Epithelial cell of proximal tubule (primary cell): ENCODE results near the gene SOX14. TPM values are rescaled to one million over a fixed set of nuclear protein-coding genes. Genes with fewer than 3 reads are reported as not detected.
A peak's percentile ranks its signal among the peaks of the same experiment; 100 is the strongest.

Experiments used
- DNase-seq: peaks from one replicate; pipeline ENCODE4 v3.0.0-alpha.2; 2011; ENCODE audit warnings: low read depth
- H3K4me3 ChIP-seq: 2 replicates; pipeline ENCODE4 v1.5.1; 2011; ENCODE audit warnings: low read depth, mild to moderate bottlenecking, low read length
- CTCF ChIP-seq: conservative IDR thresholded peaks from 2 replicates; pipeline ENCODE4 v1.5.1; 2012; ENCODE audit warnings: low read depth, mild to moderate bottlenecking, low read length
- total RNA-seq: library from RNA; depleted of rRNA; stranded (reverse); fragments of >200 nt; gene quantifications from 2 replicates; pipeline ENCODE4 v1.2.3, GENCODE V29; 2015

The SOX14 gene
- total RNA-seq, 1 donor from 2014 or later, result not detected

GRCh38 chr3:137764563-137765309 lies 621 bp downstream of the SOX14 start:
- TF ChIP-seq CTCF, result no peak
- DNase-seq, result no peak
- no peak overlapping the region for H3K4me3 ChIP-seq

GRCh38 chr3:137765310-137766033 lies 1.4 kb downstream of the SOX14 start:
- DNase-seq, result no peak
- TF ChIP-seq CTCF, result no peak
- no peak overlapping the region for H3K4me3 ChIP-seq

- no peak for DNase-seq
- no peak for TF ChIP-seq CTCF
- H3K4me3 ChIP-seq, result no peak overlapping the region
These were observed 2.1 kb downstream of the SOX14 start for GRCh38 chr3:137766041-137766875.

GRCh38 chr3:137766876-137767537 lies 2.9 kb downstream of the SOX14 start:
- DNase-seq, result no peak
- no peak for TF ChIP-seq CTCF
- H3K4me3 ChIP-seq, result no peak overlapping the region

GRCh38 chr3:137767538-137768360 lies 3.6 kb downstream of the SOX14 start:
- DNase-seq, result no peak
- no peak for TF ChIP-seq CTCF
- H3K4me3 ChIP-seq, result peak overlapping the region; percentile 41
